Esophagus muscularis mucosa (tissue), 3 donors: Measurements from ENCODE around the gene EXOC3.

ENCODE experiments used
- CTCF ChIP-seq, 3 experiments: fragments of 200-600 bp in 2 of 3; fragments of 450-650 bp in 1 of 3; sonication (generic) in 2 of 3; IDR thresholded peaks; one replicate each; pipeline ENCODE4 v1.5.1; 2017 to 2019; ENCODE audit warnings: antibody characterized with exemption in 3 of 3, mild to moderate bottlenecking in 2 of 3, moderate library complexity in 1 of 3
- EP300 ChIP-seq: sonication (generic); formaldehyde crosslinking; IDR thresholded peaks from one replicate; pipeline ENCODE4 v1.6.1; 2017; ENCODE audit warnings: antibody characterized with exemption

- TF ChIP-seq CTCF (IDR thresholded peaks at IDR 0.05) (no peak), EP300 (no peak)
Observed at GRCh38 chr5:511476-511875, 68.5 kb downstream of the EXOC3 start.
